Left lung (tissue), 10 donors: ENCODE measurements around the gene NUDT1. TPM values are rescaled to one million over a fixed set of nuclear protein-coding genes. Genes with fewer than 3 reads are reported as not detected.

Source experiments
- ATAC-seq: fragments of 200-7000 bp; cut with Tn5 transposase; one replicate; pipeline ENCODE4 v1.9.1; 2020; ENCODE audit warnings: moderate library complexity
- DNase-seq, 4 donors: peaks; one replicate each; pipeline ENCODE4 v3.0.0-alpha.2; 2013 to 2020
- H3K27ac ChIP-seq, 2 donors: fragments of 200-600 bp; sonication (generic) in 1 of 2; one replicate each; pipeline versions ENCODE4 v1.5.0 to v1.8.0; 2020 to 2021
- H3K27me3 ChIP-seq, 2 donors: fragments of 200-600 bp; sonication (generic) in 1 of 2; one replicate each; pipeline versions ENCODE4 v1.5.0 to v1.8.0; 2020 to 2021
- H3K36me3 ChIP-seq, 2 donors: fragments of 200-600 bp; sonication (generic) in 1 of 2; one replicate each; pipeline versions ENCODE4 v1.5.0 to v1.8.0; 2020 to 2021
- H3K4me1 ChIP-seq, 2 donors: fragments of 200-600 bp; one replicate each; pipeline ENCODE4 v1.8.0; 2021
- H3K4me3 ChIP-seq, 2 donors: fragments of 200-600 bp; sonication (generic) in 1 of 2; one replicate each; pipeline versions ENCODE4 v1.5.0 to v1.8.0; 2020 to 2021; ENCODE audit warnings: mild to moderate bottlenecking in 1 of 2
- H3K9me3 ChIP-seq, 2 donors: fragments of 200-600 bp; sonication (generic) in 1 of 2; one replicate each; pipeline versions ENCODE4 v1.5.0 to v1.8.0; 2020 to 2021
- CTCF ChIP-seq, 2 donors: fragments of 200-600 bp; sonication (generic) in 1 of 2; IDR thresholded peaks; one replicate each; pipeline versions ENCODE4 v1.5.0 to v1.8.0; 2021; ENCODE audit warnings: antibody characterized with exemption in 2 of 2
- intact Hi-C, 2 donors: fragments of 100-400 bp; cut with DNase I; formaldehyde crosslinking; loops; one replicate each; pipeline versions ENCODE4 v1.11.2 to v1.14.2; 2022
- polyA plus RNA-seq, 6 donors: library from polyadenylated mRNA; unstranded; fragments of 120-200 nt; gene quantifications; one replicate each; pipeline ENCODE4 v1.2.1, GENCODE V29; 2013; ENCODE audit not compliant: insufficient read length in 6 of 6
- total RNA-seq, 2 donors: library from RNA; stranded (reverse); fragmentation: NEBNext Ultra II Directional; extraction: Animal tissue kit (Norgen Biotek cat#: 25700); gene quantifications; one replicate each; pipeline ENCODE4 v1.2.1, GENCODE V29; 2021
- donor health status: DM: no; HTN: yes; CAD: no.
- donor health status: DM: no; HTN: no; CAD: no.

The NUDT1 gene
- total and polyA plus RNA-seq, 8 donors, result 13.1 to 26.3 (median 19.7) TPM

GRCh38 chr7:2198760-2199159 lies 43.3 kb upstream of the NUDT1 start:
- no peak for TF ChIP-seq CTCF (IDR thresholded peaks at IDR 0.05)
- intact Hi-C loops, result no loop called here
- no peak for DNase-seq
- no peak for ATAC-seq
- Histone ChIP-seq H3K27me3 (no peaks in the 10 kb centered on the region), H3K4me1 (peaks cover 0 to 3% of the 10 kb centered on the region in 2 donors), H3K36me3 (peaks cover 0 to 66% of the 10 kb centered on the region in 2 donors), H3K27ac (no peak overlapping the region), H3K9me3 (peaks cover 0 to 11% of the 10 kb centered on the region in 2 donors), H3K4me3 (no peak overlapping the region)

DNA sequence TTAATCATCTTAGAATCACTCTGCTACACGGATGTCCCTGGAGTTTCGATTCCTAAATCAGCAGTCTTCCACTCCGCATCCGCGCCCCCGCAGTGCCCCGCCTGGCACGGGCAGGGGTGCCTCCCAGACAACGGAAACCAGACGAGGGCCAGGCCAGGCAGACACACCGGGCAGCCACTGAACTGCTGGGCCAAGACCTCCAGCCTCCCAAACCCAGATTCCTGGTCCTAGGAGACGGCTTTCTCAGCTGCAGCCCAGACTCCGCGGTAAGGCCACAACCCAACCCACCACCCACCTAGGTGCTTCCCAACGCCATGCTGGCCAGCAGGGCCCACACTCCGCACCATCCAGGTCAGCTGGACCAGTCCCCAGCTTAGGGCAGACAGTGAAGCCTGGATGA lies 42.5 kb upstream of the NUDT1 start:
- no peaks in the 10 kb centered on the region for H3K27me3 ChIP-seq
- H3K36me3 ChIP-seq, result peaks cover 0 to 67% of the 10 kb centered on the region in 2 donors
- intact Hi-C loops, result no loop called here
- DNase-seq (peak in 1 of 4 donors; percentile 19), ATAC-seq (no peak)
- TF ChIP-seq CTCF (IDR thresholded peaks at IDR 0.05), result no peak
- H3K9me3 ChIP-seq, result peaks cover 0 to 11% of the 10 kb centered on the region in 2 donors
- H3K4me1 ChIP-seq, result peaks cover 0 to 3% of the 10 kb centered on the region in 2 donors
- H3K4me3 ChIP-seq, result no peak overlapping the region
- H3K27ac ChIP-seq, result no peak overlapping the region

DNA sequence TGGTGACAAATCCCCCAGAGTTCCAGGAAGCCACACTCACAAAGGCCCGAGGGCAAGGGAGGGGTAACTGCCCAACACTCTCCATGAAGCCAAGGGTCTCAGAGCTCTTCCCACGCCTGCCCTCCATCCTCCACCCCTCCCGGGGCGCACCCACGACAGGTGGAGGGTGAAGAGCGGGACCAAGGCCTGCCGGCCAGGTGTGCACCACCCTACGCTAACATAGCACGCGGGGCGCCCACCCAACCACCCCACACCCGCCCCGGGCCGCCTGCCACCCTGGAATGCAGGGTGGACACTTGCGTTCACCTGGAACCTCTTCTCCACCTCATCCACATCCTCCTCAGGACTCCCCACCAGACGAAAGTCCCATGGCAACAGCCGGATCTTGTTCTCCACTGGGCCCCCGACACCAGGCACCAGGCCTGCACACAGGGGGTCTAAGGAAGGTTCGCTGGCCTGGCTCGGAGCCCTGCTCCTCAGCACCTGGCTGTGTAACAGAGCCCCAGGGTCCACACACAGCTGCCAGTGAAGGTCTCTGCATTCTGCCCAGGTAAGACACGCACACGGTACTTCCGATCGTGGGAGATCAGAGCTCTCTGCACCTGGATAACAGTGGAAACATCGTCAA lies 42.0 kb upstream of the NUDT1 start:
- Histone ChIP-seq H3K27ac (no peak overlapping the region), H3K36me3 (peaks cover 0 to 69% of the 10 kb centered on the region in 2 donors), H3K4me3 (no peak overlapping the region), H3K4me1 (peaks cover 0 to 3% of the 10 kb centered on the region in 2 donors), H3K27me3 (no peaks in the 10 kb centered on the region), H3K9me3 (peaks cover 0 to 11% of the 10 kb centered on the region in 2 donors)
- intact Hi-C loops, result loop anchor here in 1 of 2 donors (10.0 kb wide), 2 partner anchors 535 to 605 kb away; no protein-coding TSS in a partner anchor
- no peak for DNase-seq
- TF ChIP-seq CTCF (IDR thresholded peaks at IDR 0.05), result no peak
- no peak for ATAC-seq

GRCh38 chr7:2200584-2200980 lies 41.4 kb upstream of the NUDT1 start:
- intact Hi-C loops, result loop anchor here in 1 of 2 donors (10.0 kb wide), 2 partner anchors 536 to 606 kb away; no protein-coding TSS in a partner anchor
- Histone ChIP-seq H3K27ac (no peak overlapping the region), H3K4me3 (no peak overlapping the region), H3K9me3 (peaks cover 0 to 6% of the 10 kb centered on the region in 2 donors), H3K27me3 (no peaks in the 10 kb centered on the region), H3K36me3 (peaks cover 0 to 64% of the 10 kb centered on the region in 2 donors), H3K4me1 (peaks cover 0 to 3% of the 10 kb centered on the region in 2 donors)
- ATAC-seq (no peak), DNase-seq (no peak)
- TF ChIP-seq CTCF (IDR thresholded peaks at IDR 0.05), result no peak

GRCh38 chr7:2201128-2201527 lies 40.9 kb upstream of the NUDT1 start:
- TF ChIP-seq CTCF (IDR thresholded peaks at IDR 0.05), result no peak
- H3K9me3 ChIP-seq, result peaks cover 0 to under 1% of the 10 kb centered on the region in 2 donors
- intact Hi-C loops, result loop anchor here in 1 of 2 donors (10.0 kb wide), 2 partner anchors 536 to 606 kb away; no protein-coding TSS in a partner anchor
- DNase-seq (peak in 1 of 4 donors; percentile 22), ATAC-seq (no peak)
- no peaks in the 10 kb centered on the region for H3K27me3 ChIP-seq
- H3K4me3 ChIP-seq, result no peak overlapping the region
- H3K27ac ChIP-seq, result no peak overlapping the region
- peaks cover 0 to 3% of the 10 kb centered on the region in 2 donors for H3K4me1 ChIP-seq
- H3K36me3 ChIP-seq, result peaks cover 0 to 58% of the 10 kb centered on the region in 2 donors
